K562 (cell line): ENCODE results near the gene CDHR2. TPM values are rescaled to one million over a fixed set of nuclear protein-coding genes. Genes with fewer than 3 reads are reported as not detected.

Experiments
- ATAC-seq: fragments of 200-7000 bp; cut with Tn5 transposase; 3 replicates; pipeline ENCODE4 v1.9.1; 2020; ENCODE audit warnings: moderate library complexity
- BruUV-seq: library from RNA; stranded (reverse); fragments of 400-500 nt; replicated peaks from 2 replicates; lab custom pipeline; 2021; lab: Mats Ljungman, UMichigan
- CTCF ChIA-PET: fragments of 300-600 bp; formaldehyde crosslinking; extraction: SDS; loops from one replicate; lab custom pipeline; 2021; ENCODE audit warnings: low intra/inter-chr PET ratio; lab: Yijun Ruan, JAX
- POLR2A ChIA-PET: fragments of 300-600, 350-650 bp; sonication (Branson Sonifier 250); formaldehyde crosslinking; extraction: SDS; loops from one replicate; lab custom pipeline; 2021; ENCODE audit warnings: antibody characterized with exemption, inconsistent platforms; lab: Yijun Ruan, JAX
- DNase-seq, 4 experiments: peaks; one replicate each; pipeline versions ENCODE4 v3.0.0 to v3.0.0-alpha.2; 2011 to 2018; ENCODE audit warnings: low spot score in 3 of 4, mixed read lengths in 3 of 4; ENCODE audit errors: extremely low read depth in 1 of 4
- FAIRE-seq: peaks from 2 replicates; lab custom pipeline; 2011; peaks lifted over from hg19 to GRCh38; lab: Jason Lieb, UNC
- H2AFZ ChIP-seq: 2 replicates; pipeline ENCODE4 v1.6.0; 2011; ENCODE audit warnings: low read depth, low read length, control low read depth, inconsistent platforms
- H3K27ac ChIP-seq: fragments of 200-600 bp; 3 replicates; pipeline ENCODE4 v1.8.0; 2011; ENCODE audit warnings: low read depth, mild to moderate bottlenecking, control low read depth, inconsistent platforms, low read length, moderate library complexity, mixed read lengths; ENCODE audit errors: extremely low read depth
- H3K27me3 ChIP-seq, 2 experiments: fragments of 300-600 bp in 1 of 2; 2 replicates in 1 of 2; 3 replicates in 1 of 2; pipeline versions ENCODE4 v1.6.0 to v1.8.0; 2011; ENCODE audit warnings: inconsistent platforms in 2 of 2, low read length in 2 of 2, mild to moderate bottlenecking in 1 of 2, mixed read lengths in 1 of 2, moderate library complexity in 1 of 2; ENCODE audit not compliant: control insufficient read depth in 2 of 2, insufficient read depth in 2 of 2
- H3K36me3 ChIP-seq: fragments of 300-600 bp; 3 replicates; pipeline ENCODE4 v1.8.0; 2011; ENCODE audit warnings: mild to moderate bottlenecking, low read length, inconsistent platforms; ENCODE audit not compliant: control insufficient read depth, insufficient read depth
- H3K4me1 ChIP-seq, 2 experiments: fragments of 200-600 bp in 1 of 2; replicated peaks in 1 of 2; 2 replicates in 1 of 2; 3 replicates in 1 of 2; pipeline versions ENCODE4 v1.5.1 to v1.8.0; 2011; ENCODE audit warnings: inconsistent platforms in 2 of 2, low read length in 2 of 2, mild to moderate bottlenecking in 1 of 2, mixed read lengths in 1 of 2, moderate library complexity in 1 of 2; ENCODE audit not compliant: control insufficient read depth in 2 of 2, insufficient read depth in 2 of 2
- H3K4me2 ChIP-seq: 2 replicates; pipeline ENCODE4 v1.6.1; 2011; ENCODE audit warnings: low read length, control low read depth, inconsistent platforms, mixed read lengths; ENCODE audit not compliant: insufficient read depth
- H3K4me3 ChIP-seq: fragments of 200-600 bp; sonication (generic), shearing (Covaris generic); 2 replicates; pipeline ENCODE4 v1.5.1; 2016; ENCODE audit warnings: control low read depth, inconsistent platforms
- H3K79me2 ChIP-seq: fragments of 200-600 bp; 3 replicates; pipeline ENCODE4 v1.8.0; 2011; ENCODE audit warnings: low read length, inconsistent platforms; ENCODE audit not compliant: control insufficient read depth, insufficient read depth
- H3K9ac ChIP-seq, 2 experiments: 2 replicates each; pipeline versions ENCODE4 v1.6.0 to v1.6.1; 2011; ENCODE audit warnings: low read depth in 2 of 2, low read length in 2 of 2, control low read depth in 1 of 2, inconsistent platforms in 1 of 2, mild to moderate bottlenecking in 1 of 2, mixed read lengths in 1 of 2; ENCODE audit not compliant: insufficient read depth in 1 of 2
- H3K9me1 ChIP-seq: one replicate; pipeline ENCODE4 v1.6.0; 2011; ENCODE audit warnings: inconsistent platforms, mild to moderate bottlenecking, low read length, moderate library complexity; ENCODE audit not compliant: control insufficient read depth, insufficient read depth
- H3K9me3 ChIP-seq: replicated peaks from 2 replicates; pipeline ENCODE4 v1.5.1; 2011; ENCODE audit warnings: low read depth, low read length, inconsistent platforms; ENCODE audit not compliant: control insufficient read depth, insufficient read depth
- H4K20me1 ChIP-seq: replicated peaks from 2 replicates; pipeline ENCODE4 v1.6.1; 2011; ENCODE audit warnings: low read length, inconsistent platforms, mixed read lengths; ENCODE audit not compliant: control insufficient read depth, insufficient read depth
- ETV1 ChIP-seq: fragments of 450-650 bp; conservative IDR thresholded peaks from 2 replicates; pipeline ENCODE4 v1.6.1; 2016; ENCODE audit warnings: missing genetic modification characterization, control low read depth, low read depth, missing compliant biosample characterization
- WGBS: fragments of 100-300 bp; shearing (Covaris generic); methylation state at CpG from one replicate; pipeline ENCODE4 v1.1.6; 2016; ENCODE audit warnings: low coverage, mixed read lengths; ENCODE audit not compliant: insufficient coverage; ENCODE audit errors: missing lambda C conversion rate; 5-methylcytosine and 5-hydroxymethylcytosine counted together
- in situ Hi-C: fragments of 300-500 bp; cut with MboI; formaldehyde crosslinking; loops from 4 replicates; pipeline ENCODE4 v1.15.0; 2018; ENCODE audit warnings: inconsistent platforms, mixed read lengths
- intact Hi-C: fragments of 100-400 bp; cut with micrococcal nuclease; formaldehyde crosslinking; loops from 2 replicates; pipeline ENCODE4 v1.14.2; 2022
- polyA plus RNA-seq, 8 experiments: library from polyadenylated mRNA; depleted of rRNA in 4 of 8; stranded (reverse) in 5 of 8; unstranded in 3 of 8; fragments of >200 nt; fragmentation: Nextera tagmentation in 2 of 8; fragmentation: Illumina TruSeq in 1 of 8; extraction: Ambion mirVana in 2 of 8; extraction: Trizol in 1 of 8; gene quantifications; 2 replicates each; pipeline versions ENCODE4 v1.2.1 to v1.2.3, GENCODE V29; 2011 to 2014; ENCODE audit warnings: inconsistent platforms in 1 of 8, missing spikeins in 1 of 8
- total RNA-seq, 7 experiments: library from RNA; depleted of rRNA in 6 of 7; stranded (reverse); fragments of >200 nt in 6 of 7; fragmentation: Illumina TruSeq in 2 of 7; extraction: Trizol in 2 of 7; gene quantifications; 2 replicates each; pipeline versions ENCODE4 v1.2.1 to v1.2.3, GENCODE V29; 2011 to 2021; ENCODE audit warnings: low replicate concordance in 1 of 7
- TF ChIP-seq, protein P1 (sequence below): fragments of 450-650 bp; IDR thresholded peaks from 2 replicates; pipeline ENCODE4 v1.6.1; 2018; ENCODE audit not compliant: partially characterized antibody

CDHR2 gene
- total and polyA plus RNA-seq, 9 of the 15 experiments (the other 6 are each of a cell fraction or from before 2014, with no cell fraction given): 0.01 to 0.62 (median 0.09) TPM; not detected in 2

DNA sequence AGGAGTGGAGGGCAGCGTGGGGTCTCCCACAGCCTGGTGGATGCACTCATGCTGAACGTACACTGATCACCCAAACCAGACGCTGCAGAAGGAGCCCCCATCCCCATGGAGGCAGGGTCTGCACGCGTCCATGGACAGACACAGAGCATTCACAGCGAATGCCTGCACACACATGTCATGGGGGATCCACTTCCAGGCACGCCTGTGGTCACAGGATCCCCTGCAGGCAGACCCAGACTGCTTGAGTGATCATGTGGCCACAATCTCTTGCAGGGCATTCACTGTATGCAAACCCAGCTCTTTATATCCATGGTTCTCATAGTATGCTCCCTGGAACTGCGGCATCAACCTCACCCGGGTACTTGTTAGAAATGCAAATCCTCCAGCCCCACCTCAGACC is 75.8 kb downstream of the CDHR2 start:
- Histone ChIP-seq H3K4me1 (peaks cover 2 to 33% of the 10 kb centered on the region in 2 experiments; a peak in 4 of 5 replicates), H4K20me1 (peaks cover 12% of the 10 kb centered on the region; the same call in 1 of the 2 replicates), H3K9ac (no peak overlapping the region), H3K4me2 (no peak overlapping the region)
- TF ChIP-seq, protein P1, sequence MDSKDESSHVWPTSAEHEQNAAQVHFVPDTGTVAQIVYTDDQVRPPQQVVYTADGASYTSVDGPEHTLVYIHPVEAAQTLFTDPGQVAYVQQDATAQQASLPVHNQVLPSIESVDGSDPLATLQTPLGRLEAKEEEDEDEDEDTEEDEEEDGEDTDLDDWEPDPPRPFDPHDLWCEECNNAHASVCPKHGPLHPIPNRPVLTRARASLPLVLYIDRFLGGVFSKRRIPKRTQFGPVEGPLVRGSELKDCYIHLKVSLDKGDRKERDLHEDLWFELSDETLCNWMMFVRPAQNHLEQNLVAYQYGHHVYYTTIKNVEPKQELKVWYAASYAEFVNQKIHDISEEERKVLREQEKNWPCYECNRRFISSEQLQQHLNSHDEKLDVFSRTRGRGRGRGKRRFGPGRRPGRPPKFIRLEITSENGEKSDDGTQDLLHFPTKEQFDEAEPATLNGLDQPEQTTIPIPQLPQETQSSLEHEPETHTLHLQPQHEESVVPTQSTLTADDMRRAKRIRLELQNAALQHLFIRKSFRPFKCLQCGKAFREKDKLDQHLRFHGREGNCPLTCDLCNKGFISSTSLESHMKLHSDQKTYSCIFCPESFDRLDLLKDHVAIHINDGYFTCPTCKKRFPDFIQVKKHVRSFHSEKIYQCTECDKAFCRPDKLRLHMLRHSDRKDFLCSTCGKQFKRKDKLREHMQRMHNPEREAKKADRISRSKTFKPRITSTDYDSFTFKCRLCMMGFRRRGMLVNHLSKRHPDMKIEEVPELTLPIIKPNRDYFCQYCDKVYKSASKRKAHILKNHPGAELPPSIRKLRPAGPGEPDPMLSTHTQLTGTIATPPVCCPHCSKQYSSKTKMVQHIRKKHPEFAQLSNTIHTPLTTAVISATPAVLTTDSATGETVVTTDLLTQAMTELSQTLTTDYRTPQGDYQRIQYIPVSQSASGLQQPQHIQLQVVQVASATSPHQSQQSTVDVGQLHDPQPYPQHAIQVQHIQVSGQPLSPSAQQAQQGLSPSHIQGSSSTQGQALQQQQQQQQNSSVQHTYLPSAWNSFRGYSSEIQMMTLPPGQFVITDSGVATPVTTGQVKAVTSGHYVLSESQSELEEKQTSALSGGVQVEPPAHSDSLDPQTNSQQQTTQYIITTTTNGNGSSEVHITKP: peak; percentile 14
- TF ChIP-seq ETV1 (tag): no peak
- TF ChIP-seq, all 486 proteins: peak for 1
- 11% methylated on average over 9 of the region's 9 CpGs for WGBS
- Histone ChIP-seq H3K9me3 (no peaks in the 10 kb centered on the region), H3K9me1 (no peaks in the 10 kb centered on the region), H3K27ac (no peak overlapping the region), H3K4me3 (no peak overlapping the region), H3K36me3 (no peaks in the 10 kb centered on the region), H3K79me2 (no peaks in the 10 kb centered on the region), H2AFZ (no peak overlapping the region), H3K27me3 (peaks cover 27 to 73% of the 10 kb centered on the region in 2 experiments)
- ChIA-PET CTCF (no interaction called here), POLR2A (interaction anchor here (0.6 to 1.1 kb wide), 3 partner anchors 22 to 257 kb away, joined by 3 to 5 read pairs (median 4); partner anchors contain the start of genes FAF2 and TSPAN17)
- intact Hi-C loops: no loop called here
- DNase-seq (no peak), ATAC-seq (no peak), FAIRE-seq (no peak)
- no TSS peak for BruUV-seq
- in situ Hi-C loops: no loop called here
